Neural progenitor cell (in vitro differentiated cells): ENCODE measurements around the gene METTL6.

Experiments used
- CTCF ChIP-seq: fragments of 200-600 bp; sonication (generic); IDR thresholded peaks from 2 replicates; pipeline ENCODE4 v1.5.1; 2017; ENCODE audit warnings: antibody characterized with exemption, mild to moderate bottlenecking
- EZH2 ChIP-seq: fragments of 200-600 bp; sonication (generic); IDR thresholded peaks from 2 replicates; pipeline ENCODE4 v1.6.1; 2017; ENCODE audit warnings: antibody characterized with exemption, mild to moderate bottlenecking, moderate library complexity
- EZH2phosphoT487 ChIP-seq: fragments of 200-600 bp; sonication (generic); IDR thresholded peaks from 2 replicates; pipeline ENCODE4 v1.6.1; 2017; ENCODE audit warnings: antibody characterized with exemption

- TF ChIP-seq CTCF (no peak), EZH2 (no peak), EZH2phosphoT487 (no peak)
These were observed 36.3 kb downstream of the METTL6 start for GRCh38 chr3:15391007-15391406.
